ENCODE measurements around the gene APMAP. TPM values are rescaled to one million over a fixed set of nuclear protein-coding genes. Genes with fewer than 3 reads are reported as not detected.

Gene APMAP
- polyA plus RNA-seq, 3 donors: 52.2 to 341 (median 81.1) TPM

DNA sequence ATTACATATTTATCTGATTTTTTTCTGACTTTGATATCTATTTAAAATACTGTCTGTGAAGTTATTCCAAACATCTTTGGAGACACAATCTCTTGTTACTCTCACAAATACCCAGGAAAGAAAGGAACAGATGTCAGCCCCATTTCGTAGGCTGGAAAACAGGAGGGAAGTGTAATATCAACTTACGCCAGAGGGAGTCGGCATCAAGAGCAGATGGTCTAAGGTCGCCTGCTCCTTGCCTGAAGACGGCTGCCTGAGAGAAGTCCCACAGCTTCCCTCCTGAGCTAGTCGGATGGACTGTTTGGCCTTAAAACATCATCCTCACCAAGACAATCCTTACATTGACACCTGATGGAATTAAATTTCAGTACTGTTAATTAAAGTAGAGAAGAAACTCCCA, 30.0 kb downstream of the APMAP start:
- H3K27ac ChIP-seq (ENCODE audit: low read depth, low read length): no peak overlapping the region
- 68 to 94% (median 72%) methylated on average over 6 of the region's 6 CpGs for WGBS, 3 donors

GRCh38 chr20:24962182-24962492, 30.4 kb downstream of the APMAP start:
- H3K27ac ChIP-seq (ENCODE audit: low read depth, low read length): no peak overlapping the region
- 74 to 93% (median 89%) methylated on average over 2 of the region's 2 CpGs for WGBS, 3 donors

DNA sequence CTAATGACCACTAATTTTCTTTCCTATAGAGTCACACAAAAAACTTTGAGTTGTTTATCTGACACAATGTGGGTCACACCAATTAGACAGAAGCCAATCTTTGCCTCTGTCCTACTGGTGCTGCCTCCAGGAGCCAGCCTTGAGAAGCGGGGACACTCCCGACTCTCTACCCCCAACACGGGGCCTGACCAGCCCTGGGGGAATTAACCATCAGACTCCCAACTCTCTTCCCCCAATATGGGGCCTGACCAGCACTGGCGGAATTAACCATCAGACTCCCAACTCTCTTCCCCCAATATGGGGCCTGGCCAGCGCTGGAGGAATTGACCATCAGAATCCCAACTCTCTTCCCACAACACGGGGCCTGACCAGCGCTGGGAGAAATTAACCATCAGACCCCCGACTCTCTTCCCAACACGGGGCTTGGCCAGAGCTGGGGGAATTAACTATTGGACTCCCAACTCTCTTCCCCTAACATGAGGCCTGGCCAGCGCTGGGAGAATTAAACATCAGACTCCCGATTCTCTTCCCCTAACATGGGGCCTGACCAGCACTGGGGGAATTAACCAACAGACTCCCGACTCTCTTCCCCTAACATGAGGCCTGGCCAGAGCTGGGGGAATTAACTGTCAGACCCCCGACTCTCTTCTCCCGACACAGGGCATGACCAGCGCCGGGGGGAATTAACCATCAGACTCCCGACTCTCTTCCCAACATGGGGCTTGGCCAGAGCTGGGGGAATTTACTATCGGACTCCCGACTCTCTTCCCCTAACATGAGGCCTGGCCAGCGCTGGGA, 31.0 kb downstream of the APMAP start:
- no peak overlapping the region for H3K27ac ChIP-seq (ENCODE audit: low read depth, low read length)
- WGBS, 3 donors: 81 to 91% (median 88%) methylated on average over 20 of the region's 20 CpGs

DNA sequence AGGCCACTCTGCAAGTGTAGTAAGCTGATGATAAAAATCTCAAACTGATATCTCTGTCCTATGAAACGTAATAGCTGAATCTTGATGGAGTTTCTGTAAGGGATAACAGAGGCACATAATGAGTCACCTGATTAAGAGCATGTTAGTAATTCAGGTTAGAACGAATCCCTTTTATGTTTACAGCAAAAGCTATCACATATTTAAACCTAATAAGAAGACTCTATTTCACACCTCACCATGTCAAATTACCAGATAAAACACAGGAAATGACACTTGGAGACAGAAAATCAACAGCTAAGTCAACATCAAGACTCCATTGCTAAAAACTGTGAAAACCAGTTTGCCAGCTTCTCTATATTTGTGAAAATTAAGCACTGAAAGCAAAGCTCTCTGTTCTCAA, 31.7 kb downstream of the APMAP start:
- H3K27ac ChIP-seq (ENCODE audit: low read depth, low read length): no peak overlapping the region
- WGBS, 3 donors: 47 to 82% (median 78%) methylated on average over 2 of the region's 2 CpGs

GRCh38 chr20:24960302-24960801, 32.2 kb downstream of the APMAP start:
- WGBS, 3 donors: 87 to 89% (median 89%) methylated on average over 10 of the region's 10 CpGs
- no peak overlapping the region for H3K27ac ChIP-seq (ENCODE audit: low read depth, low read length)

GRCh38 chr20:24959591-24960301, 32.8 kb downstream of the APMAP start:
- WGBS, 3 donors: 78 to 91% (median 84%) methylated on average over 14 of the region's 14 CpGs
- no peak overlapping the region for H3K27ac ChIP-seq (ENCODE audit: low read depth, low read length)

- H3K27ac ChIP-seq (ENCODE audit: low read depth, low read length): no peak overlapping the region
- 75 to 87% (median 75%) methylated on average over 20 of the region's 20 CpGs for WGBS, 3 donors
Observed at GRCh38 chr20:24958506-24959385, 33.8 kb downstream of the APMAP start.

- H3K27ac ChIP-seq (ENCODE audit: low read depth, low read length): no peak overlapping the region
- 90 to 92% (median 91%) methylated on average over 16 to 18 of the region's 18 CpGs for WGBS, 3 donors
Observed at GRCh38 chr20:24957326-24958016, 35.1 kb downstream of the APMAP start.

DNA sequence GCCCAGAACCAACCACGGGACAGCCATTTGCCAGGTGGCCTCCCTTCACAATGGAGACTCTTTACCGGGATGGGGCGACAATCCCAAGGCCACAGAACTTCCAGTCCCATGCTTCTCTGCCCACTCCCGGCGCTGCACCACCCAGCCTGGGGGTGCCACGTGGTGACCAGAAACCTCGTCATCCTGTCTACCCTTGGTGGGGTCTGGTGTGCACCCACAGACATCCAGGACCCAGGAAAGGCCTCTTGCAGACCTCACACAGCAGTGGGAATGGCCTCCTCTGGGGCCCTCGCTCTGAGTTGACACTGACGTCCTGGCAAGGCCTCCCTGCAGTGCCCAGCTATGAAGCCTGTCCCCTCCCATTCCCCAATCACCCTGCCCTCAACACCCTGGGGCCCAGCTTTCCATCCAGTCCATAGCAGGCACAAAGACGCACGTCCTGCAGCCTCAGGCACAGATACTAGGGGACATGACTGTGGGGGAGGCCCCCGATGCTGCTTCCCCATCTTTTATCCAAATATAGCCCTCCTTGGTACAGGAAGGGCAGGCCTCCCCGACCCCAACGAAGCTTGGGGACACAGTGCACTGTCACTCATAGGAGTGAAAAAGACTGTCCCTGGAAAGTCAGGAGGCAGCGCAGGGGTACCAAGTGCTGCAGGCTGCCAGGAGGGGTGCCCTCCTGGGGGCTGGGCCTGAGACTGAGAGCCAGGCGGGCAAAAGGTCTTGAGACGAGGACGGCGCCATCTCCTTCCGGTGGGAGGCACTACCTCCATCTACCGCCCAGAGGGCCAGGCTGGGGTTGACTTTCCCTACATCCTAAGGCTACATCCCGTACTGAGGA, 36.3 kb downstream of the APMAP start:
- 87 to 95% (median 88%) methylated on average over 22 of the region's 22 CpGs for WGBS, 3 donors
- no peak overlapping the region for H3K27ac ChIP-seq (ENCODE audit: low read depth, low read length)

- WGBS, 3 donors: 44 to 70% (median 53%) methylated on average over 3 of the region's 3 CpGs
- H3K27ac ChIP-seq (ENCODE audit: low read depth, low read length): no peak overlapping the region
Observed at GRCh38 chr20:24955045-24955444, 37.5 kb downstream of the APMAP start.

- H3K27ac ChIP-seq (ENCODE audit: low read depth, low read length): no peak overlapping the region
- 59 to 87% (median 63%) methylated on average over 2 of the region's 2 CpGs for WGBS, 3 donors
Observed at GRCh38 chr20:24954566-24954965, 38.0 kb downstream of the APMAP start.

- H3K27ac ChIP-seq (ENCODE audit: low read depth, low read length): no peak overlapping the region
- 75 to 81% (median 76%) methylated on average over 8 of the region's 8 CpGs for WGBS, 3 donors
Observed at GRCh38 chr20:24954151-24954550, 38.4 kb downstream of the APMAP start.

DNA sequence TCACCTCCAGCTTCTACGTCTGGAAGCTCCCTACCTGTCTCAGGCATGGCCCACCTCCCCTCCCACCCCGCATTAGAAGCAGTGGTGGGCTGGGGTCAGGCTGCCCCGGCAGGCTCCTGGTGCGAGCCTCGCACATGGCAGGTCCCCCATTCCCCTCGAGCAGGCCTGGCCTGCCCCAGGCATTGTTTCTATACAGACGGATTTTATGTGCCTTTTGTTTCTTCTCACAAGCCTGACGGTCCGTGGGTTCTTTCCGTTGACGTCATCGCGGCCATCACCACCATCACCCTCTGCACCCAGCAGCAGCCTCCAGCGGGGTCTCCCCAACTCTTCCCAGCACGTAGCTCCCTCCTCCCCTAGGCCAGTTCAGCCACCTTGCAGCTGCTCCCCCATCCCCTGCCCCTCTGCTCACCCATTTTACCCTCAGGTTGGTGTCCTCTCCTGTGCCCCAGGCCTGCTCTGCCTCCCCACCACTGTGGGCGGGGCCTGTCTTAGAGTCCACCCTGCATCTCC, 38.9 kb downstream of the APMAP start:
- 74 to 87% (median 82%) methylated on average over 14 to 16 of the region's 16 CpGs for WGBS, 3 donors
- no peak overlapping the region for H3K27ac ChIP-seq (ENCODE audit: low read depth, low read length)

DNA sequence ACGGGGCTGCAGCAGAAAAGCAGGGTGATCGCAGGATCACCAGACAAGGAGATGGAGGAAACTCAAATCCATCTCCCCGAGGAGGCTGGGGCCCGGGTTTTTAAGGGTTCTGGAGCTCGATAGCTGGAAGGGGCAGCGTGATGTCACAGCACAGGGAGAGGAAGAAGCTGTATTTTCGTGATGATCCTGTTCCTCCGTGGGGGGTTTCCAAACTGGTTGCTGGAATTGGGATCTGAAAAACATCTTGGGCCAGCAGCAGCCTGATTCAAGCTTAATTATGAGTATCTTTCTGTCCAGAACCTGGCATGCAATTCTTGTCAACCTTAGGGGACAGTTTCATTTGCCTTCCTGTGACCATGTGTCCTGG, 39.4 kb downstream of the APMAP start:
- WGBS, 3 donors: 45 to 78% (median 47%) methylated on average over 8 of the region's 8 CpGs

GRCh38 chr20:24952376-24953208, 40.0 kb downstream of the APMAP start:
- 70 to 80% (median 74%) methylated on average over 12 of the region's 12 CpGs for WGBS, 3 donors
- H3K27ac ChIP-seq (ENCODE audit: low read depth, low read length): no peak overlapping the region

More for the DNA sequence above, 39.4 kb downstream of the APMAP start:
- H3K27ac ChIP-seq (ENCODE audit: low read depth, low read length): no peak overlapping the region

DNA sequence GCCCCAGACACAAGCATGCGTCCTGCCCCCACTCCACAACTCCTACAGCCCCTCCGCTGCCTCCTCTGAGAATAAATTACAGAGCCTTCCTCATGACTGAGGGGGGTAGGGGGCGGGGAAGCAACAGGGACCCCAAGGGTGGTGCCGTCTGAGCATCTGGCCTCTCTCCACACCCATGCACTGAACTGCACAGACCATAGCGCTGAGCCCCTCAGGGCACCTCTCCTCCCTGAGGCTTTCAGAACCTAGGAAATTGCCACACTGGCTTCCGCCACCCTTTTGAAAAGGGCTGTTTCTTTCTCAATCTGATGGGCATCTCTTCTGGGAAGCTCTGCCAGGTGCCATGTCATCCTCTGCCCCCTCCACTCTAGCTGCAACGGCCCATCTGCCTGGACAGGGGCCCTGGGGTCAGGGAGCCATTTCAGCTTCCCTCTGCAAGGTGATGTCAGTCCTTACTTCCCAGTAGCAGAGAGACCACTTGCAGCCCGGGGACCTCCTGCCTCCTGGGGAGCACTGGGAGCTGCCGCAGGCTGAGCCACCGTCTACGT, 40.9 kb downstream of the APMAP start:
- no peak overlapping the region for H3K27ac ChIP-seq (ENCODE audit: low read depth, low read length)
- 32 to 43% (median 38%) methylated on average over 11 of the region's 11 CpGs for WGBS, 3 donors

Measured in adipose tissue (tissue), 3 donors.